Measurements from ENCODE around the gene CAMK2G.

Gene CAMK2G

GRCh38 chr10:73879296-73880173 lies 5.2 kb upstream of the CAMK2G start:
- peak; percentile 77 for DNase-seq (ENCODE audit: low spot score)

GRCh38 chr10:73878365-73878764 lies 4.0 kb upstream of the CAMK2G start:
- no peak for DNase-seq (ENCODE audit: low spot score)

- DNase-seq (ENCODE audit: low spot score): peak; percentile 1
Observed at GRCh38 chr10:73877533-73878160, 3.3 kb upstream of the CAMK2G start.

- no peak for DNase-seq (ENCODE audit: low spot score)
Observed at GRCh38 chr10:73876971-73877370, 2.6 kb upstream of the CAMK2G start.

- DNase-seq (ENCODE audit: low spot score): no peak
Observed at GRCh38 chr10:73876566-73876965, 2.2 kb upstream of the CAMK2G start.

- DNase-seq (ENCODE audit: low spot score): no peak
Observed at GRCh38 chr10:73876157-73876556, 1.8 kb upstream of the CAMK2G start.

- no peak for DNase-seq (ENCODE audit: low spot score)
Observed at GRCh38 chr10:73875139-73875475, 752 bp upstream of the CAMK2G start.

GRCh38 chr10:73873838-73874215 lies 528 bp downstream of the CAMK2G start:
- DNase-seq (ENCODE audit: low spot score): peak; percentile 80

- no peak for DNase-seq (ENCODE audit: low spot score)
Observed at GRCh38 chr10:73873142-73873837, 1.1 kb downstream of the CAMK2G start.

GRCh38 chr10:73872190-73872710 lies 2.1 kb downstream of the CAMK2G start:
- DNase-seq (ENCODE audit: low spot score): no peak

- no peak for DNase-seq (ENCODE audit: low spot score)
Observed at GRCh38 chr10:73871295-73872189, 2.8 kb downstream of the CAMK2G start.

GRCh38 chr10:73868655-73869195 lies 5.6 kb downstream of the CAMK2G start:
- DNase-seq (ENCODE audit: low spot score): no peak

- no peak for DNase-seq (ENCODE audit: low spot score)
Observed at GRCh38 chr10:73867871-73868631, 6.3 kb downstream of the CAMK2G start.

GRCh38 chr10:73867126-73867807 lies 7.1 kb downstream of the CAMK2G start:
- DNase-seq (ENCODE audit: low spot score): no peak

- no peak for DNase-seq (ENCODE audit: low spot score)
Observed at GRCh38 chr10:73866621-73867020, 7.7 kb downstream of the CAMK2G start.

GRCh38 chr10:73865459-73866442 lies 8.6 kb downstream of the CAMK2G start:
- no peak for DNase-seq (ENCODE audit: low spot score)

GRCh38 chr10:73865107-73865458 lies 9.3 kb downstream of the CAMK2G start:
- no peak for DNase-seq (ENCODE audit: low spot score)

- DNase-seq (ENCODE audit: low spot score): no peak
Observed at GRCh38 chr10:73864229-73864628, 10.1 kb downstream of the CAMK2G start.

Data from iPS-NIHi11 (cell line).